Mesendoderm (in vitro differentiated cells): ENCODE data around the gene TIMP2.

ENCODE experiments used
- DNase-seq: peaks from one replicate; pipeline ENCODE4 v3.0.0; 2013
- H2AK5ac ChIP-seq: 2 replicates; pipeline ENCODE4 v1.6.1; 2013; ENCODE audit warnings: low read length, inconsistent platforms
- H2BK120ac ChIP-seq: 2 replicates; pipeline ENCODE4 v1.6.1; 2013; ENCODE audit warnings: low read depth, mild to moderate bottlenecking, low read length, moderate library complexity, mixed read lengths
- H2BK15ac ChIP-seq: replicated peaks from 2 replicates; pipeline ENCODE4 v1.6.1; 2013; ENCODE audit warnings: low read depth, mild to moderate bottlenecking, moderate library complexity
- H2BK5ac ChIP-seq: 2 replicates; pipeline ENCODE4 v1.6.1; 2013; ENCODE audit warnings: low read length, inconsistent platforms
- H3K18ac ChIP-seq: 2 replicates; pipeline ENCODE4 v1.6.1; 2013; ENCODE audit warnings: mild to moderate bottlenecking, low read length, mixed read lengths
- H3K23ac ChIP-seq: one replicate; pipeline ENCODE4 v1.6.1; 2013; ENCODE audit warnings: low read length
- H3K27ac ChIP-seq: 2 replicates; pipeline ENCODE4 v1.5.1; 2013; ENCODE audit warnings: low read depth, mild to moderate bottlenecking, inconsistent platforms, low read length, moderate library complexity
- H3K27me3 ChIP-seq: 2 replicates; pipeline ENCODE4 v1.6.1; 2013; ENCODE audit warnings: low read length, control low read depth, mild to moderate bottlenecking, inconsistent platforms; ENCODE audit not compliant: insufficient read depth, poor library complexity
- H3K36me3 ChIP-seq: 2 replicates; pipeline ENCODE4 v1.6.1; 2013; ENCODE audit warnings: low read length, inconsistent platforms; ENCODE audit not compliant: control insufficient read depth, insufficient read depth
- H3K4ac ChIP-seq: one replicate; pipeline ENCODE4 v1.6.1; 2013; ENCODE audit warnings: low read depth, mild to moderate bottlenecking, low read length, moderate library complexity
- H3K4me1 ChIP-seq: 2 replicates; pipeline ENCODE4 v1.6.1; 2013; ENCODE audit warnings: low read depth, low read length, inconsistent platforms; ENCODE audit not compliant: control insufficient read depth
- H3K4me2 ChIP-seq: 2 replicates; pipeline ENCODE4 v1.6.1; 2013; ENCODE audit warnings: low read length
- H3K4me3 ChIP-seq: 2 replicates; pipeline ENCODE4 v1.5.1; 2013; ENCODE audit warnings: mild to moderate bottlenecking, low read length
- H3K56ac ChIP-seq: one replicate; pipeline ENCODE4 v1.6.1; 2013; ENCODE audit warnings: low read length
- H3K79me1 ChIP-seq: 2 replicates; pipeline ENCODE4 v1.6.1; 2013; ENCODE audit warnings: low read length, inconsistent platforms
- H3K79me2 ChIP-seq: 2 replicates; pipeline ENCODE4 v1.6.1; 2013; ENCODE audit warnings: mild to moderate bottlenecking, low read length; ENCODE audit not compliant: control insufficient read depth, insufficient read depth
- H3K9ac ChIP-seq: 2 replicates; pipeline ENCODE4 v1.6.1; 2013; ENCODE audit warnings: low read length, inconsistent platforms
- H4K5ac ChIP-seq: one replicate; pipeline ENCODE4 v1.6.1; 2013; ENCODE audit warnings: low read length
- H4K8ac ChIP-seq: one replicate; pipeline ENCODE4 v1.6.1; 2013; ENCODE audit warnings: low read depth, mild to moderate bottlenecking, control low read depth, low read length, moderate library complexity
- WGBS: extraction: QIAGEN DNeasy Blood & Tissue Kit; methylation state at CpG from one replicate; pipeline ENCODE4 v1.1.7; 2013; ENCODE audit warnings: low lambda C conversion rate, missing lambda C conversion rate; ENCODE audit not compliant: insufficient coverage; ENCODE audit errors: extremely low coverage; 5-methylcytosine and 5-hydroxymethylcytosine counted together

Gene TIMP2

GRCh38 chr17:78818932-78819331 is 106.3 kb downstream of the TIMP2 start:
- Histone ChIP-seq H4K8ac (no peak overlapping the region), H3K4me1 (no peaks in the 10 kb centered on the region), H3K4ac (no peak overlapping the region), H3K9ac (no peak overlapping the region), H3K27ac (no peak overlapping the region), H2AK5ac (no peak overlapping the region), H3K18ac (no peak overlapping the region), H2BK15ac (no peak overlapping the region), H3K4me3 (no peak overlapping the region), H3K79me1 (peaks cover 6% of the 10 kb centered on the region), H4K5ac (no peak overlapping the region), H2BK5ac (no peak overlapping the region), H3K36me3 (peaks cover 28% of the 10 kb centered on the region), H2BK120ac (no peak overlapping the region), H3K27me3 (no peaks in the 10 kb centered on the region), H3K56ac (no peak overlapping the region), H3K23ac (no peak overlapping the region), H3K4me2 (no peak overlapping the region), H3K79me2 (no peaks in the 10 kb centered on the region)
- no peak for DNase-seq
- WGBS, result no CpG with 5 or more reads among the region's 6 CpGs

- Histone ChIP-seq H3K79me1 (peaks cover 2% of the 10 kb centered on the region), H3K36me3 (peaks cover 28% of the 10 kb centered on the region), H3K18ac (no peak overlapping the region), H3K56ac (no peak overlapping the region), H3K27me3 (no peaks in the 10 kb centered on the region), H3K9ac (no peak overlapping the region), H2AK5ac (no peak overlapping the region), H3K27ac (no peak overlapping the region), H3K4ac (no peak overlapping the region), H4K8ac (no peak overlapping the region), H2BK15ac (no peak overlapping the region), H3K4me1 (no peaks in the 10 kb centered on the region), H3K79me2 (no peaks in the 10 kb centered on the region), H3K23ac (no peak overlapping the region), H2BK5ac (no peak overlapping the region), H3K4me3 (no peak overlapping the region), H4K5ac (no peak overlapping the region), H3K4me2 (no peak overlapping the region), H2BK120ac (no peak overlapping the region)
- no peak for DNase-seq
- no CpG with 5 or more reads among the region's 19 CpGs for WGBS
Measured at GRCh38 chr17:78818152-78818846, 106.9 kb downstream of the TIMP2 start.

GRCh38 chr17:78817123-78817522 is 108.1 kb downstream of the TIMP2 start:
- no peak overlapping the region for H3K27ac ChIP-seq
- no peak overlapping the region for H3K4me2 ChIP-seq
- no peak overlapping the region for H2BK120ac ChIP-seq
- peaks cover 2% of the 10 kb centered on the region for H3K79me1 ChIP-seq
- H2BK5ac ChIP-seq, result no peak overlapping the region
- H2BK15ac ChIP-seq, result no peak overlapping the region
- no peak overlapping the region for H4K5ac ChIP-seq
- DNase-seq, result no peak
- H3K4me3 ChIP-seq, result no peak overlapping the region
- WGBS, result no CpG with 5 or more reads among the region's 6 CpGs
- no peaks in the 10 kb centered on the region for H3K27me3 ChIP-seq
- H3K23ac ChIP-seq, result no peak overlapping the region
- H3K79me2 ChIP-seq, result no peaks in the 10 kb centered on the region
- peaks cover 32% of the 10 kb centered on the region for H3K36me3 ChIP-seq
- no peak overlapping the region for H3K9ac ChIP-seq
- no peak overlapping the region for H2AK5ac ChIP-seq
- H3K56ac ChIP-seq, result no peak overlapping the region
- no peak overlapping the region for H3K4ac ChIP-seq
- H3K4me1 ChIP-seq, result no peaks in the 10 kb centered on the region
- H3K18ac ChIP-seq, result no peak overlapping the region
- H4K8ac ChIP-seq, result no peak overlapping the region

- H4K8ac ChIP-seq, result no peak overlapping the region
- H3K27ac ChIP-seq, result no peak overlapping the region
- H2BK15ac ChIP-seq, result no peak overlapping the region
- H3K4me1 ChIP-seq, result no peaks in the 10 kb centered on the region
- no peak overlapping the region for H3K4ac ChIP-seq
- H3K56ac ChIP-seq, result no peak overlapping the region
- WGBS, result no CpG with 5 or more reads among the region's 7 CpGs
- no peaks in the 10 kb centered on the region for H3K79me2 ChIP-seq
- no peak overlapping the region for H2BK120ac ChIP-seq
- H3K18ac ChIP-seq, result no peak overlapping the region
- no peak overlapping the region for H3K4me3 ChIP-seq
- peaks cover 26% of the 10 kb centered on the region for H3K36me3 ChIP-seq
- no peak for DNase-seq
- H3K4me2 ChIP-seq, result no peak overlapping the region
- no peak overlapping the region for H4K5ac ChIP-seq
- no peaks in the 10 kb centered on the region for H3K27me3 ChIP-seq
- no peak overlapping the region for H3K9ac ChIP-seq
- peaks cover 2% of the 10 kb centered on the region for H3K79me1 ChIP-seq
- no peak overlapping the region for H3K23ac ChIP-seq
- H2AK5ac ChIP-seq, result no peak overlapping the region
- no peak overlapping the region for H2BK5ac ChIP-seq
Measured at GRCh38 chr17:78815696-78816095, 109.5 kb downstream of the TIMP2 start.

GRCh38 chr17:78812855-78813254 is 112.3 kb downstream of the TIMP2 start:
- H2AK5ac ChIP-seq, result no peak overlapping the region
- H3K4ac ChIP-seq, result no peak overlapping the region
- H3K18ac ChIP-seq, result no peak overlapping the region
- no peaks in the 10 kb centered on the region for H3K79me2 ChIP-seq
- H3K79me1 ChIP-seq, result peaks cover 2% of the 10 kb centered on the region
- DNase-seq, result no peak
- no peak overlapping the region for H3K4me3 ChIP-seq
- no peak overlapping the region for H2BK120ac ChIP-seq
- H3K9ac ChIP-seq, result no peak overlapping the region
- H4K5ac ChIP-seq, result no peak overlapping the region
- no peak overlapping the region for H3K23ac ChIP-seq
- H3K56ac ChIP-seq, result no peak overlapping the region
- H3K4me2 ChIP-seq, result no peak overlapping the region
- peaks cover 18% of the 10 kb centered on the region for H3K36me3 ChIP-seq
- H4K8ac ChIP-seq, result no peak overlapping the region
- H2BK5ac ChIP-seq, result no peak overlapping the region
- no peaks in the 10 kb centered on the region for H3K27me3 ChIP-seq
- no peak overlapping the region for H3K27ac ChIP-seq
- no peaks in the 10 kb centered on the region for H3K4me1 ChIP-seq
- WGBS, result no CpG with 5 or more reads among the region's 8 CpGs
- H2BK15ac ChIP-seq, result no peak overlapping the region

GRCh38 chr17:78808163-78808562 is 117.0 kb downstream of the TIMP2 start:
- H2BK5ac ChIP-seq, result no peak overlapping the region
- peaks cover 2% of the 10 kb centered on the region for H3K79me1 ChIP-seq
- H4K8ac ChIP-seq, result no peak overlapping the region
- no peak overlapping the region for H3K23ac ChIP-seq
- H2AK5ac ChIP-seq, result no peak overlapping the region
- H3K27me3 ChIP-seq, result no peaks in the 10 kb centered on the region
- no peak overlapping the region for H2BK15ac ChIP-seq
- no peak overlapping the region for H3K18ac ChIP-seq
- H3K4me2 ChIP-seq, result no peak overlapping the region
- H3K4me1 ChIP-seq, result no peaks in the 10 kb centered on the region
- H3K27ac ChIP-seq, result no peak overlapping the region
- no peak overlapping the region for H2BK120ac ChIP-seq
- no CpG with 5 or more reads among the region's 4 CpGs for WGBS
- no peaks in the 10 kb centered on the region for H3K79me2 ChIP-seq
- DNase-seq, result no peak
- no peak overlapping the region for H4K5ac ChIP-seq
- peaks cover 20% of the 10 kb centered on the region for H3K36me3 ChIP-seq
- H3K56ac ChIP-seq, result no peak overlapping the region
- no peak overlapping the region for H3K4ac ChIP-seq
- H3K4me3 ChIP-seq, result no peak overlapping the region
- H3K9ac ChIP-seq, result no peak overlapping the region
